DMS53 treated with DMSO at 0.1 percent for 48 hours (cell line): Measurements from ENCODE around the gene SIMC1.
"Not testable (repeated sequence)": the region's sequence is repeated elsewhere in the genome, so short reads cannot be mapped to it uniquely, and the experiment has no call there.

Experiments
- DNase-seq: peaks from one replicate; lab custom pipeline; 2025; ENCODE audit not compliant: unreplicated experiment; lab: John Stamatoyannopoulos, UW

Gene SIMC1

GRCh38 chr5:176290057-176290840 is 52.0 kb downstream of the SIMC1 start:
- not testable (repeated sequence) for DNase-seq

DNA sequence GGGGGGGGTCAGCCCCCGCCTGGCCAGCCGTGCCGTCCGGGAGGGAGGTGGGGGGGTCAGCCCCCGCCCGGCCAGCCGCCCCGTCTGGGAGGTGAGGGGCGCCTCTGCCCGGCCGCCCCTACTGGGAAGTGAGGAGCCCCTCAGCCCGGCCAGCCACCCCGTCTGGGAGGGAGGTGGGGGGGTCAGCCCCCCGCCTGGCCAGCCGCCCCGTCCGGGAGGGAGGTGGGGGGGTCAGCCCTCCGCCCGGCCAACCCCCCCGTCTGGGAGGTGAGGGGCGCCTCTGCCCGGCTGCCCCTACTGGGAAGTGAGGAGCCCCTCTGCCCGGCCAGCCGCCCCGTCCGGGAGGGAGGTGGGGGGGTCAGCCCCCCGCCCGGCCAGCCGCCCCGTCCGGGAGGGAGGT is 67.1 kb downstream of the SIMC1 start:
- DNase-seq: not testable (repeated sequence)

GRCh38 chr5:176317534-176318374 is 79.5 kb downstream of the SIMC1 start:
- DNase-seq: no peak

DNA sequence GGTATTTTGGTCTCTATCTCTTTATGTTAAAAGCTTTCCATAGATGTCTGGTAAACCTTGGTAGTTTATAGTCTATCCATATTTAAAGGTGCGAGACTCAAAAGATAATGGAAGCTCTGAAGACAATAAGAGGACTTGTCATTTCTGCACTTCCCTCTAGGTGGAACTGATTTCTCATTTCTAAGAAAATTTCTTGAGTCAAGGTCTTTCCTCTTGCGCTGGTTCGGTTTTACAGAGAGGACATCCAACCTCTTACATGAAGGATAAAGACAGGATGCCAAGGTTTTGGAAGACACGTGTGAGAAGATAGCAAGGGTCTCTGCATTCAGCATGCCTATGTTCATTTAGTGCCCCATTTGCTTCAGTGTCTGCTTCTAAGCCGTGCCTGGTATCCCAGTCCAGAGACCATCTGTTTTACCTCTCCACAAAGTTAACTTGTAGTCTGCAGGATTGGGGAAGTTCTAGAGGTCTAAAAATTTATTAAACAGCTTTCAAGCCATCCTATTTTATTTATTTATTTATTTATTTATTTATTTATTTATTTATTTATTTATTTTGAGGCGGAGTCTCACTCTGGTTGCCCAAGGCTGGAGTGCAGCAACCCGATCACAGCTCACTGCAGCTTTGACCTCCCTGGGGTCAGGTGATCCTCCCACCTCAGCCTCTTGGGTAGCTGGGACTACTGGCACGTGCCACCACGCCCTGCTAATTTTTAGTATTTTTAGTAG is 81.8 kb downstream of the SIMC1 start:
- DNase-seq: no peak

- DNase-seq: no peak
Measured at GRCh38 chr5:176320577-176320976, 82.4 kb downstream of the SIMC1 start.

DNA sequence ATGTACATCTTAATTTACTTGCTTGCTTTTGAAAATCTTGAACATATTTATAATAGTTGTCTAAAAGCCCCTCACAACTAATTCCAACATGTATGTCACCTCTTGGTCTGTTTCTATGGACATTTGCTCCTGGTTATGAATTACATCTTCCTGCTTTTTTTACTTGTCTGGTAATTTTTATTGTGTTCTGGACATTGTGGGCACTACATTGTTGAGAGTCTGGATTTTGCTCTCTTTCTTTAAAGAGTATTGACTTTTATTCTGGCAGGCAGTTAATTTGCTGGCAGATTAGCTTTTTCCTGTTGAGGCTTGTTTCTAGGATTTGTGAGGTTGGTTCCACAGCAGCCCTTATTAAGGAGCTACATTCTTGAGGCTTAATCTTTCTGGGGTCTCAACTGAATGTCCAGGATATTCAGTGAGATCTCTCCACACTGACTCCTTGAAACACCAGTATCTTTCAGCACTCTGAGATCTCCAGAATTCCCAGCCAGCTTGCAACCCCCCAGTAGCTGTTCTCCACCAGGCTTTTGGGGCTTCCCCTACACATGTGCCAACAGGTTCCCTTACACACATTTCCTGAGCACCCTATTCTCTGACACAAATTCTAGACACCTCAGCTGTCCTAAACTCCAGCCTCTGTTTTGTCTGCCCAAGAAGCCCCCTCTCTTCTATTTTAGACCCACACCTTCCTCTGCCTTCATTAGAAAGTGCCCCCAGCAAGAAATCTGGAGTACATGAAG is 96.0 kb downstream of the SIMC1 start:
- DNase-seq: no peak

DNA sequence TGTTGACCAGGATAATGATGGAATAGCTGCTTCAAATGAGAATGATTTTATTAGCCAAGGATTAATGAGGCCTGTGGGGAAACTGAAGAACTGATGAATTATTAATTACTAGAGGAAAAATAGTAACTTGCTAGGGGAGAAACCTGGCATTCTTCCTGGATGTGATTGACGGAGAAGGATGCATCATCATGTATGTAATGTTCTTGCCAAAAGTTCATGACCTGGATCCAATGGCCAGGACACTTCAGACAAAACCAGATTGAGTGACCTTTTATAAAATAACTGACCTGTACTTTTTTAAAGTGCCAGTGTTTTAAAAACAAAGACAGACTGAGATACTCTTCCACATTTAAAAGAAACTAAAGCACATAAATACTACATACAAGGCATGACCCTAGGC is 99.7 kb downstream of the SIMC1 start:
- no peak for DNase-seq

DNA sequence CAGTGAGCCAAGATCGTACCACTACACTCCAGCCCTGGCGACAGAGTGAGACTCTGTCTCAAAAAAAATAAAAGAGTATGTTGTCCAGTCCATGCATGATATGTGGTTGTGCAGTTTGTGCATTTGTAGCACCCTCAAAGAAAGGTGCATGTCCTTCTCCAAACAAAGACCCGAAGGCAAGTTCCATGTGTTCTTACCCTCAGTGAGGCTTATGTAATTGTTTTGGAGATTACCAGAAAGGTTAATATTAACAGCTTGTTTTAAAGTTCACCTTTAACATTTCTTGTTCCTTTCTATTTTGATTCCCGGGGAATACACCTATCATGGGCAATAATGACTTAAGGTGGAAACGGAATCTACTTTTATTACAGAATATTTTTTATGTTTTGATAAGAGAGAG is 101.1 kb downstream of the SIMC1 start:
- no peak for DNase-seq

DNA sequence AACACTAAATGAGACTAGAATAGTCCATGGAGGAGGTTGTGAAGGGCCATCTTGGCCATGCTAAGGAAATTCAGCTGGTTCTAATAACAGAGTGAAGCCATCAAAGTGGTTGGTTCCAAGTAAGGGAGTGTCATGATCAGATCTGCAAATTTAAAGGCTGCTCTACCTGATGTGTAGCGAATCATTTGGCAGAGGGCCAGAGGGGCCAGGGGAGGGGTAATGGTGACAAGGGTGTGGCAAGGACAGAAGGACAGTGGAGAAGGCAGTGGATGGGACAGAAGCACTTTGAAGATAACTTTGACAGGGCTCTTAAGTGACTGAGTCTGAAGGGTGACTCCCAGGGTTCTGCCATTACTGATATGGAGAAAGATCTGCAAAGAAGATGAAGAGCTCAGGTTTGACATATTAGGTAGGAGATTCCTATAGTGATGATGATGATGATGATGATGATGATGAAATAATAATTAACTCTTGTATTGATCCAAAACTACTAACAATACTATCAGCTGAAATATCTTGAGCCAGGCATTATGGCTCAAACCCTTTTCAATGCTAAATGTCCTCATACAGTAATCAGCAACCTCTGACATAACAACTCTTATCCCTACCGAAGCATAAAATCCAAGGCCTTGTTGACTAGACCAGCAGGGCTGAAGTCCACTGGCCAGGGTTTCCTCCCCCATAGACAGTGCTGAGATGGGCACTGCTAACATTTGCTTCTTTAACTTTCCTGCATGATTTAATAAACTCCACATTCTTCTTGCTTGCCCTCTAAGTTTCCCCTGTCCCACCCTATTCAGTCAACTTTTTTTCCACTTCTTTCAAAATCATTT is 103.3 kb downstream of the SIMC1 start:
- DNase-seq: no peak

GRCh38 chr5:176342158-176342483 is 103.9 kb downstream of the SIMC1 start:
- DNase-seq: no peak

DNA sequence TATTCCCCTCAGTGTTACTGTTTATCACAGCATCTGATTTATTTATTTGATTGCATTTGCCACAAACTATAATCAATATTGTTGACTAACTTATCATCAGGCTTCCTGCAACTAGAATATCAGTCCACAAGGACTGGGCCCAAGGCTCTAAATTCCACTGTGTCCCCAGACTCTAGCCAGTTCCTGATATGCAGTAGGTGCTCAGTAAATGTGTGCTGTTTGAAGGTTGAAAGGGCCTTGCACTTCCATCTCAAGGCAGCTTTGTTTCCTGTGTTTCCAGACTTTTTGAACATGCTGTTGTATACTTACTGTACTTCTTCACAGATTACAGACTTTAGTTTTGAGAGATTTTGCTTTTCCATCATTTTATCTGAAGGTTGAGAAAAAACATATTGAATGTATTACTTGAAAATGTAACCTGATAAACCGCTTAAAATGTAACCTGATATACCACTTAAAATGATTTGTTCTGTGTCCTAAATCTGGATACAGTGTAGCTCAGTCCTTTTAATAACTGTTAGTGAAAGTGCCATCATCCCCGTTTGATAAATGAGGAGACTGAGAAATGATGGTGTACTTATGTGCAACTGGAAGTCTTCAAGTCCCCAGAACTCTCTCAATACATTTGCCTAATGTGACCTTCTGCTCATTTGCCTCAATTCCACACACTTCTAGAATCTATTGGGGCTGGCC is 104.7 kb downstream of the SIMC1 start:
- DNase-seq: no peak

- no peak for DNase-seq
Measured at GRCh38 chr5:176350416-176350815, 112.2 kb downstream of the SIMC1 start.

- no peak for DNase-seq
Measured at GRCh38 chr5:176352116-176352878, 114.1 kb downstream of the SIMC1 start.

DNA sequence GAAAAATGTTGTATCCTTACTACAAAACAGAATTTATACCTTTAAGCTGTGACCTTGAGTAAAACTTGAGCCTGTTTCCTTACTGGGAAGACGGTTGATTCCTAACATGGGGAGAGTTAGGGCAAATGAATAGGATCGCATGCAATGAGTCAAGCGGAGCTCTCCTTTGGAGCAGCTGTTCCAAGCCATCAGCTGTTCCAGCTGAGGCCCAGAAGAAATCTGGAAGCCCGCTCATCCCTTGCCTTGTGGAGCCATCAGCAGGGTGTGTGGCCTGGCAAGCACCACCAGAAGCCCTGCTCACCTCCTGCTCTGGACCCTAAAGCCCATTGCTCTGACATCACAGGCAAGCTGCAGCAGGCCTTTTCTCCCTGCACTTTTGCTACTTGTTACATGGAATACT is 115.3 kb downstream of the SIMC1 start:
- DNase-seq: no peak

DNA sequence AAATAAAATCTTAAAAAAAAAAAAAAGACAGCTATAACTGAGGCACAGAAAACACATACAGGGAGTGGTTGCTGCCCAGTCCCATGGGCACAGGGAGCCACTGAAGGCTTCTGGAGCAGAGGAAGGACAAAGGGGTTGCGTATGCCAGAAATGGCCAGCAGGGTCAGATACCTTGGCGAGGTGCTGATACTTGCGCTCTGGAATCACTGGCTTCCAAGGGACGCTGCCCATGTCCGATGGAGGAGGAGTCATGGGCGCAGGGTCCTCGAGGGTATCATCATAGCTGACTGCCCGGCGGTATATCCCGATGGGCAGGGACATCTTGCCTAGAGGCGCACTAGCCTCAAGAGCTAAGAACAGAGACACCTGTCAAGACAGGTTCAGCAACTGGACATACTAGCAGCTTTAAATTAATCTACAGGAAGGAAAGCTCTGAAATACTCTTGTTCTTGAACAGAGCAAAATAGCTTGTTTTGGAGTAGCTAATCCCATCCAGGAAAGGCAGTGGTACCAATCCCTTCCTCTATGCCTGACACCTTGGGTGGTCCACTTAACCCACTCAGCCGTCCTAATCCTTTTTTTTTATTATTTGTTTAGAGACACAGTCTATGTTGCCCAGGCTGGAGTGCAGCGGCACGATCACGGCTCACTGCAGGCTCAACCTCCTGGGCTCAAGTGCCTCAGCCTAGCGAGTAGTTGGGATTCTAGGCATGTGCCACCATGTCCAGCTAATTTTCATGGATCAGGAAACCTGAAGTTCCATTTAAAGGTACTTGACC is 117.4 kb downstream of the SIMC1 start:
- no peak for DNase-seq

DNA sequence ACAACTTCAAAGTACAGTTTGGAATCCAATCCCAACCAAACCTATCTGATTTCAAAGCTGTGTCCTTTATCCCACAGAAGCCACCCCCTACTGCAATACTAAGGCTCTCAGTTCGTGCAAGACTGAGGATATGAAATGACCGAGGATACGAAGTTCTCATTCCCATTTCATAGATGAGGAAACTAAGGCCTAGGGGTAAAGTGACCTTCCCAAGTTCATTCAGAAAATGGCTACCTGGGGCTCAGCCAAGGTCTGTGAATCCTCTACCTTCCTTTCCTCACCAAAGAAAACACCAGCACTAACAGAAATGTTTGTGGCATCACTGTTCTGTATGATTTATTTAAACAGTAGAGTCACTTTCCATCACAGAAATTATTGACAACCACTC is 117.9 kb downstream of the SIMC1 start:
- no peak for DNase-seq

- no peak for DNase-seq
Measured at GRCh38 chr5:176359658-176360057, 121.4 kb downstream of the SIMC1 start.

GRCh38 chr5:176360894-176361436 is 122.7 kb downstream of the SIMC1 start:
- no peak for DNase-seq
